HG03045 (cell line): ENCODE data around the gene PCID2.
"Not testable (repeated sequence)": the region's sequence is repeated elsewhere in the genome, so short reads cannot be mapped to it uniquely, and the experiment has no call there.

Experiments used
- ATAC-seq: cut with Tn5 transposase; IDR thresholded peaks from one replicate; pipeline ENCODE4 v1.9.1; 2021; ENCODE audit warnings: mild to moderate bottlenecking, moderate library complexity; ENCODE audit not compliant: unreplicated experiment

Gene PCID2

DNA sequence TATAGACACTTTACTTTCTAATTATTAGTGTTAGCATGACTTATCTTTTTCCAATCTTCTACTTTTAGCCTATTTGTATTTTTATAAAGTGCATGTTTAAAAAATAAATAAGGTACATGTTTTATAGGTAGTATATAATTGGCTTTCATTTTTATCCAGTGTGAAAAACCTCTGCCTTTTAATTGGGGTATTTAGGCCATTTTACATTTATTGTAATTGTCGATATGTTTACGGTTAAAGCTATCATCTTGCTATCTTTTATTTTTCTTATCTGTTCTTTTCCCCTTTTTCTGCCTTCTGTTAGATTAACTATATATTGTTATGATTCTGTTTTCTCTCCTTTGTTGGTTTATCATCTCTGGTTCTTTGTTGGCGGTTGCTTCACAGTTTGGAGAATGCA is 40.9 kb downstream of the PCID2 start:
- no peak for ATAC-seq

DNA sequence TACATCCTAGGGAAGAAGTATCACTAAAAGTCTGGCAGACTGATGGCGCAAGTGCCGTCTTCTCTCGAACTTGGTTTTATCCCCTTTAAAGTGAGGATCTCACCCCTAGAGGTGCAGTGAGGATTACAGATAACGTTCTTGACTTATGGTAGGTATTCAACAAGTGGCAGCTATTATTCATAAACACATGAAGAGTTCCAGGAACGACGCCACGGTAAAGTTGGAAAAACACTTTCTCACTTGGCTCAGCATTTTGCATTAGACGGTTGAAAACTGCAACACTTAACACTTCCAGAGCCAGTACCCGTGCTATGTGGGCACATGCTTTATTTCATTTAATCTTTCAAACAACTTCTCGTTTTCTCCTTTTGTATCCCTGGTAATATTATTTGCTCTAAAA is 41.3 kb downstream of the PCID2 start:
- no peak for ATAC-seq

DNA sequence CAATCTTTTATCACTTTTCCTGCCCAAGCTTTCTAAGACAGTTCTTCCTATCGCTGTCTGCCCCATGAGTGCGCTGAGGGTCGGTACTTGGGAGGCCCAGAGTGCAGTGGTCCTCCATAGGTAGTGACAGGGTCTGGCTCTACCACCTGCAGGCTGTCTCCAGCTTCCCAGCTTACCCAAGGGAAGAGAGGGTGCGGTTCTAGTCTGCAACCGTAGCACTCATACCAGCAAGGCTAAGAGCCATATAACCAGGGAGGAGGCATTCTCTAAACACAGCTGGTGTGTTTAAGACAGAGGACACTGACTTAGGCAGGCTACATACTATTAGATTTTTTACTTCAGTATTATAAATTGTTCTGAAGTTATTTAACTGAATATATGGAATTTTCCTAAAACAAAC is 41.8 kb downstream of the PCID2 start:
- ATAC-seq = no peak

DNA sequence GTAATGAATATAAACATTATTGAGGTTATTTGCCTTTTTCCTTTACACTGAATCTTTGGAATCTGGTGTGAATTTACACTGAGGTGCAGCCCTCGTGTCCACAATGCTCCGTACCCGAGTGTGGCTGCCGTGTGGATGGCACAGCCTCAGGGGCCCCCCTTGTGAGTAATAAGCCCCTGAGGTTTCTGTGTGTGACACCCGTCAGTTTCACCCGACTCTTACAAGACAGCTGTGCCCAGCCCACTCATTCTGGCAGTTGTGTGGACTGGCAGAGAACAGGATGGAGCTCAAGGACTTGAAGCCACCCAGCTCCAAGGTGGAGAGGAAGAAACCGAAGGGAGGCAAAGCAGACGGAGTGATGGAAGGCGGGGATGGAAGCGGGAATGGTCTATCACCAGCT is 42.2 kb downstream of the PCID2 start:
- no peak for ATAC-seq

DNA sequence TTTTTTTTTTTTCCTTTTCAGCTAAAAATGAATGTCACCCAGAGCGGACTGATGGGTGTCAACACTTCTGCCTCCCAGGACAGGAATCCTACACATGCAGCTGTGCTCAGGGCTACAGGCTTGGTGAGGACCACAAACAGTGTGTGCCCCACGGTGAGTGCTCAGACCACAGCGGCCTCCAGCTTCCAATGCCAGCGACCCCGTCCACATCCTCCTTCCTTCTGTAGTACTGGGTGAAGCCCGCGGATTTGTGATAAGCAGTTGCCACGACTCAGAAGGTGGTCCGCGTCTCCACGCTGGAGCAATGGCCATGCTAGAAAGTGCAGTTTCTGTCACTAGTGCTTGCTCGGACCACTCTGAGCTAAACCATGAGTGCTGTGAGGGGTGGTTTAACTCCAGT is 44.0 kb downstream of the PCID2 start:
- no peak for ATAC-seq

DNA sequence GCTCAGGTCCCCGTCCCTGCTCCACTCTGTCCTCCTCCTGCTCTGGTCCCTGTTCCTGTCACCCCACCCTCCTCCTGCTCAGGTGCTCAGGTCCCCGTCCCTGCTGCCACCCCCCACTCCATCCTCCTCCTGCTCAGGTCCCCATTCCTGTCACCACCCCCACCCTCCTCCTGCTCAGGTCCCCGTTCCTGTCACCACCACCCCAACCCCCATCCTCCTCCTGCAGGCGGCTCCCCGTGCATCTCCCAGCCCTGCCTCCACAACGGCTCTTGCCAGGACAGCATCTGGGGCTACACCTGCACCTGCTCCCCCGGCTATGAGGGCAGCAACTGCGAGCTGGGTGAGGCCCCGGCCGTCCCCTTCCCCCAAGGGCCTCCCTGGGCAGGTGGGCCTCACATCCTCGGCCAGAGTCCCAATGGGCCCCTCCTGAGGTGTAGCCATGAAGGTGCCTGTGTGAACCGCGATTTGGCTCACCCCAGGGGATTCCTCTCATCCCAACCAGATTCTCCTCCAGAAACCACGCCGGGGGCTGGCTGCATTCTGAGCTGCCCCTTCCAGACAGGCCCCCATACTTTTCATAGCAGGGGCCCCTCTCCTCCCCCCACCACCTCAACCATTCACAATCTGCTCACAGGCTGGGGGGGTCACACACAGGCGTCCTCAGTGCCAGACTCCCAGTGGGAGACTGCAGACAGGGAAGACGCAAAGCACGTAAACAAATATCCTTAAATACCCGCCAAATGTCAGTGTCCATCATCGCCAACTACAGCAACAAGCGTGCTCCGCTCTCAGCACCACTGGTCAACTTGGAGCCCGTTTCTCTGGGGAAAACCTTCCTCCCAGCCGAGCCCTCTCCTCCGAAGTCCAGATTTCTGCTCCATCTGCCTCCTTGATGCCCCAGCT is 45.4 kb downstream of the PCID2 start:
- ATAC-seq = no peak

DNA sequence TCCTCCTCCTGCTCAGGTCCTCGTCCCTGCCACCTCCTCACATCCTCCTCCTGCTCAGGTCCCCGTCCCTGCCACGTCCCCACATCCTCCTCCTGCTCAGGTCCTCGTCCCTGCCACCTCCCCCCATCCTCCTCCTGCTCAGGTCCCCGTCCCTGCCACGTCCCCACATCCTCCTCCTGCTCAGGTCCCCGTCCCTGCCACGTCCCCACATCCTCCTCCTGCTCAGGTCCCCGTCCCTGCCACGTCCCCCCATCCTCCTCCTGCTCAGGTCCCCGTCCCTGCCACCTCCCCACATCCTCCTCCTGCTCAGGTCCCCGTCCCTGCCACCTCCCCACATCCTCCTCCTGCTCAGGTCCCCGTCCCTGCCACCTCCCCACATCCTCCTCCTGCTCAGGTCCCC is 46.5 kb downstream of the PCID2 start:
- ATAC-seq = not testable (repeated sequence)

DNA sequence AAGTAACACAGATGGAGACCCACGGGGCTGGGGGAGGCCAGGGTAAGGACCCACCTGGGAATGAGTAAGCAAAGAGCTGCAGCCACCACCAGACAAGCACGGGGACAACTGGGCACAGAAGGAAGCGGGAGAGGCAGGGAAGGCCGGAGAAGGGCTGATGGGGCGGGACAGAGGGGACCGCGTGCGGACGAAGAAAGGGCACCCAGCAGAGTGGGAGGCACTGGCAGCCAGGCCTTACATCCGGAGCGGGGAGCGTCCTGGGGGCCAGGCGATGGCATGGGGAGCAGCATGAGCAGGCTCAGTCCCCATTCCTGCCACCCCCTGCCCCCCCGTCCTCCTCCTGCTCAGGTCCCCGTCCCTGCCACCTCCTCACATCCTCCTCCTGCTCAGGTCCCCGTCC is 47.0 kb downstream of the PCID2 start:
- no peak for ATAC-seq

DNA sequence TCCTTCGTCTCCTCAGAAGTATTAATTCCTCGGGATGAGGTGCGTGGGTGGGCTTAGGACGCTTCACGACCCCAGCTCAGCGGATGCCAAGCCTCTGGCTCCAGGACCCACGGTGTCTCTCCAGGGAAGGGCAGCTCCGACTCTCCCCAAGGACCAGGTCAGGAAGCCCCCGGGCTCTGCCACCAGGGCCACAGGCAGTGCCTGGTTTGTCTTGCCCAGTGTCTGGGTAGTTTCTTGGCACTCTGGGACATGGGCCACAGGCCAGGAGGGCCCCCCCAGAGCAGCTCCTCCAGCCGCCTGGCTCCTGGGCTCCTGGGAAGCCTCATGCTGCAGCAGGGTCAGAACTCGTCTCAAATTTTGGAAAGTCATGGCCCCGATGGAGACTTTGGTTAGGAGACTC is 47.5 kb downstream of the PCID2 start:
- no peak for ATAC-seq

DNA sequence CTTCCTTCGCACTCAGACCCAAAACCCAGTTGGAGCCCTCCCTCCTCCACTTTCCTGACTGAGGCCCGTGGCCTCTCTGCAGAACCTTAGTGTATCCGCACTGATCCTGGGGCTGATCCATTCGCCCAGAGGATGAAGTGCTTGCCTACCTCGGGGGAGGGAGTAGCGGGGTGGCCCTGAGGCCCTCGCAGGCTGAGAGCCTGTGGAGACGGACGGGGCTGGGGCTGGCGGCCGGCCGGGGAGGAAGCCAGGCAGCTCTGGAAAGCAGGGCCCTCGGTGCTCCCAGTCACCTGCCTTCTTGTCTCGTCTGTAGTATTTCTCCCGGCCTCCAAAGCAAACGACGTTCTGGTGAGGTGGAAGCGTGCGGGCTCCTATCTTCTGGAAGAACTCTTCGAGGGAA is 48.8 kb downstream of the PCID2 start:
- no peak for ATAC-seq

DNA sequence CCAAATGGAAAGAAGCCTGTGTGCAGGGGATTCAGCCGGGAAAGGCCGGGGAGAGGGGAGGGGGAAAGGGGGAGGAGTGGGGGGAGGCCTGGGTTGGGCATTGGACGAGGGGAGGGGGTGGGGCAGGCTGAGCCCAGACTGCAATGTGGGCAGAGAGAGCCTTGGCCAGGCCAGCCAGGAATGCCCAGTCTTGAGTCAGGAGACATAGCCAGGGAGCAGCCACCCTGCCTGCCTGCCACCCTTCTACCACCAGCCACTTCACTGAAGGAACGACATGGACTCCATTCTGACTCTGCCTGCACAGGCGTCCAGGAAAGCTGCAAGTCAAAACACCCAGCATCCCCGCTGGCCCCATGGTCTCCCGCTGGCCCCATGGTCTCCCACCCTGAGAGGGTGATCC is 49.5 kb downstream of the PCID2 start:
- no peak for ATAC-seq

DNA sequence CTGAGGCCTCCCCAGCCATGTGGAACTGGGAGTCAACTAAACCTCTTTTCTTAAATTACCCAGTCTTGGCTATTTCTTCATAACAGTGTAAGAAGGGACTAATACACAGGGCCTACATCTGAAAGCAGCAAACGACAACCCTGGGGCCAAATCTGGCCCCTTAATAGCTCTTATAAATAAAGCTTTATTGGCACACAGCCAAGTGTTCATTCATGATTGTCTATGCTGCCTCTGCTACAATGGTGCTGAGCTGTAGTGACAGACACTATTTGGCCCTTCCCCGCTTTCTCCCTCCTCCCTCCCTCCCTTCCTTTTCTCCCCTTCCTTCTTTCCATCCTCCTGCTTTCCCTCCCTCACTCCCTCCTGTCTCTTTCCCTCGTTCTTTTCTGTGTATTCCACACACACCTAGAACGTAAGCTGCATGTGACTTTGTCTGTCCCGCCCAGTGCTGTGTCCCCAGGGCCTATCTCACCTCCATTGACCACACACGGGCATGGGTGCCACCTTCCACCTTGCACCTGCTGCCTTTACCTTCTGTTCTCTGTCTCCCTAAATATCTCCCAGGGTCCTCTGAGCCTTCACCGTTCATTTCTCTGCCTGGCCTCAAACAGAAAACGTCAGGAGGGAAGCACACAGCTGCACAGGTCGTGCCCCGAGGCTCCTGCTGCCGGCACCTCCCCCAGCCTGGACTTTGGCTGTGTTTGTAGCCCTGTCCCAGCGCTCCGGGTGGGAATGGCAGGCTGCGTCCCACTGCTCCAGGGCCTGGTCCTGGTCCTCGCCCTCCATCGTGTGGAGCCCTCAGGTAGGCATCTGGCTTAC is 50.3 kb downstream of the PCID2 start, which contains the start of gene PROZ:
Gene PROZ, plus strand, starts transcription at position 720 of the 819 bp plus-strand sequence. Its CDS starts 13 bp downstream, at position 733.
- ATAC-seq = no peak

DNA sequence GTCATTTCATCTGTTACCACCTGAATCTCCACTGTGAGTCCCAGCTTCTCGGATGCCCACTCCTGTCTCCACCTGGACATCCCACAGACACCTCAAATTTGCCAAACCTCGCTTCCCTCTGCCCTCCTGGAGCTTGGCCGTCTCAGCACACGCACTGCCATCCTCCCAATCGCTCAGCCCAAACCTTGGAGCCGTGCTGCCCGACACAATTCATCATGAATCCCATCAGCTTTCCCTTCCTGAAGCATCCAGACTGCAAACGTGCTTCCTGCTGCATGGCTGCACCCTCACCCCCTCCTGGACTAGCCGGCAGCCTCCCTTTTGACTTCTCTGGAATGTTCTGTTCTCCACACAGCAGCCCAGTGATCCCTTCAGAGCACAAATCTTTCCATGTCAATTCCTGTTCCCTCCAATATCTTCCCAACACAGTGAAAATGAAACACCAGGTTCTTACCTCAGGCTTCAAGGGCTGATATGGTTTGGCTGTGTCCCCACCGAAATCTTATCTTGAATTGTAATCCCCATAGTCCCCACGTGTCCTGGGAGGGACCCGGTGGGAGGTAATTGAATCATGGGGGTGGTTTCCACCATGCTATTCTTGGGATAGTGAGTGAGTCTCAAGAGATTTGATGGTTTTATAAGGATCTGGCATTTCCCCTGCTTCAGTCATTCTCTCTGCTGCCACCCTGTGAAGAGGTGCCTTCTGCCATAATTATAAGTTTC is 51.1 kb downstream of the PCID2 start:
- ATAC-seq = no peak

DNA sequence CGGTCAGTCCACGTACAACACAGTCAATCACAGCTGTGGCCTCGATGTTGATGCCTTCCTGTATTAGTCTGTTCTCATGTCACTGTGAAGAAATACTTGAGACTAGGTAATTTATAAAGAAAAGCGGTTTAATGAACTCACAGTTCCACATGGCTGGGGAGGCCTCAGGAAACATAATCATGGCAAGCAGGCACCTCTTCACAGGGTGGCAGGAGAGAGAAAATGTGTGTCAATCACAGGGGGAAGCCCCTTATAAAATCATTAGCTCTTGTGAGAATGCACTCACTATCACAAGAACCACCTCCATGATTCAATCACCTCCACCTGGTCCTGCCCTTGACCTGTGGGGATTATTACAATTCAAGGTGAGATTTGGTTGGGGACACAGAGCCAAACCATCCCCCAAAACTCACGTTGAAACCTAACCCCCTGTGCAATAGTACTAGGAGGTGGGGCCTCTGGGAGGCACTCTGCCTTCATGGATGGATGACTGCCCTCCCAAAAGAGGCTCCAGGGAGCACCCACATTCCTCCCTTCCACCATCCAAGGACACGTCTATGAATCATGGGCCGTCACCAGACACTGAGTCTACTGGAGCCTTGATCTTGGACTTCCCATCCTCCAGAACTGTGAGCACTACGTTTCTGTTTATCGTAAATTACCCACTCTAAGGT is 52.4 kb downstream of the PCID2 start:
- ATAC-seq = no peak

DNA sequence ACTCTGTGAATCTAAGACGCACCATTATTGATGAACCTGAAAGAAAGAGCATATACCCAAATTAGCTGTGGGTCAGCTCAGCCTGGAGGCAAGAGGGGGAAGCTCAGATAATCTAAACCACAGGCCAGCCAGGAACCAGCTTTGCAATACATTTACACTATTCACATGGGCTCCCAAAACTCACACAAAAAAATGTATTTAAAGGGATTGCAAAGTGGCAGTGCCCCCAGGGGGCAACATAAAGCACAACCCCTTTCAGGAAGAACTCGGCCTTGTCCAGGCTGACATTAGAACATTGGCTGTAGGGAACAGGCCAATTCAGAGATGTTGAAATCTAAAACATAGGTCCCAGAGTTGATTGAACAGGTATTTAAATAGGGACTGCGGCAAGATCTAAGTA is 53.3 kb downstream of the PCID2 start:
- no peak for ATAC-seq

DNA sequence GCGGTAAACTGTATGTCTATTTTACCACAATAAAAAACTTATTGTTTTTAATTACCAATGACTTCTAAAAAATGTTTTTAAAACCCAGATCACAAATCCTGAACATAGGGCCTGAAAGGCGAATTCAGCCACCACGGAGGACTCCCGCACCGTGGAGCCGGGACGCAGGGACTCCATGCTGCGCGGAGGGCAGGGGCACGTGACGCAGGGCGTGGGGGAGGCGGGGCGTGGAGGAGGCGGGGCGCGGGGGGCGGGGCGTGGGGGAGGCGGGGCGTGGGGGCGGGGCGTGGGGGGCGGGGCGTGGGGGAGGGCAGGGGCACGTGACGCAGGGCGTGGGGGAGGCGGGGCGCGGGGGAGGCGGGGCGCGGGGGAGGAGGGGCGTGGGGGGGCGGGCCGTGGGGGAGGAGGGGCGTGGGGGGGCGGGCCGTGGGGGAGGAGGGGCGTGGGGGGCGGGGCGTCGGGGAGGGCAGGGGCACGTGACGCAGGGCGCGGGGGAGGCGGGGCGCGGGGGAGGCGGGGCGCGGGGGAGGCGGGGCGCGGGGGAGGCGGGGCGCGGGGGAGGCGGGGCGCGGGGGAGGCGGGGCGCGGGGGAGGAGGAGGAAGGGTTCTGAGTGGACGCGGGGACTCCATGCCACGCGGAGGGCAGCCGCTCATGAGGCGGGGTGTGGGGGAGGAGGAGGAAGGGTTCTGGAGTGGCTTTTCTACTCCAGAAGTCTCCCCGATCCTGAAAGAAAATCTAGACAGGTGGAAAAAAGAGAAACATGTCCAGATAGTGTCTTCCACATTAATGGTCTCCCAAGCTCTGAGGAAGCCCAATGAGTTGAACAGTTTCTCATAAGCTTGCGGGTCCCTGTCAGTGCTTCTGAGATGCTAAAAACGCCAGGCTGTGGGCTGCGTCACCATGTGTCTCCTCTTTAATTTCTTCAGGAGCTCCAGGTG is 54.4 kb downstream of the PCID2 start:
- no peak for ATAC-seq

DNA sequence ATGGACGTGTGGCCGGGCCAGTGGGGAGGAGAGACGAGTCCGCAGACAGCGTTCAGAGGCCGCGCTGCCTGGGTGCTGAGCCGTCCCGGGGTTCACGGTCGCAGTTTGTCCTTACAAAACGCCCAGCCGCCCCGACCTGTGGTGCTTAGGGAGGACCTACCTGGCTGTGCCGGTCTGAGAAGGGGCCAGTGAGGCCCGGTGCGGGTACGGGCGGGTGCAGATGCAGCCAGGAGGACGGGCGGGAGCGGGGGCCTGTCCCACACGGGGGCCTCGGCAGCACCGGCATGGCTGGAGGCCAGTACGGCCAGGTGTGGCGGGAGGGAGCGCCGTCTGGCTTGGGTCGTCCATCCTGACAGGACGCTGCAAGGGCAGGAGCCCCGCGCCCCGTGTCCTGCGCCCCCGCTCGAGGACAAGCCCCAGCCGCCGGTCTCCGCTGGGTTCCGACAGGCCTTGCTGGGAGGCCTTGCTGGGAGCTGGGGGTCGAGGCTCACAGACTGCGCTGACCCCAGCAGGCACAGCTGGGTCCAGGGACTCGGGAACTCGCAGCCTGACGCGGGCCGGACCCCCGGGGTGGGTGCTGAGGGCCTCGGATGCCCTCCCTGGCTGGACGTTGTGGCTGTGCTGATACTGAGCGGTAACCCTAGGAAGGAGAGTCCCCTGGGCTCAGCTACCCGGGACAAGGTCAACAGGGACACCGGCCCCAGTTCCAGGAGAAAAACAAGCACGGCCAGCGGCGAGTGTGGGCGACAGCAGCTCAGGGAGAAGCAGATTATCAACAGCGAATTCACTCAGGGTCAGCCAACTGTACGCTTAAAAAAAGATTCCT is 55.3 kb downstream of the PCID2 start:
- no peak for ATAC-seq

DNA sequence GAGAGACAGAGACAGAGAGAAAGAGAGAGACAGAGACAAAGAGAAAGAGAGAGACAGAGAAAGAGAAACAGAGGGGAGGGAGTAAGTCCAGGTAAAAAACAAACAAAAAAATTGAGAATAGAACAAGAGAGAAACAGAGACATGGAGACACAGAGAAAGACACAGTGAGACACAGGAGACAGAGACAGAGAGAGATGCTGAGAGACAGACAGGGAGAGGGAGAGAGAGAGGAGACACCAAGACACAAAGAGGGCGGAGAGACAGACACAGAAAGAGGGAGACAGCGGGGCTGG is 55.8 kb downstream of the PCID2 start:
- ATAC-seq = no peak
